AG04450 (cell line): Measurements from ENCODE around the gene PLCH2. TPM values are rescaled to one million over a fixed set of nuclear protein-coding genes. Genes with fewer than 3 reads are reported as not detected.

Source experiments
- CTCF ChIA-PET: fragments of 300-600, 350-600 bp; formaldehyde crosslinking; extraction: SDS; loops from one replicate; lab custom pipeline; 2022; ENCODE audit warnings: antibody characterized with exemption, inconsistent platforms; lab: Charles Lee
- POLR2A ChIA-PET: fragments of 350-600 bp; formaldehyde crosslinking; extraction: SDS; loops from one replicate; lab custom pipeline; 2021; ENCODE audit warnings: antibody characterized with exemption, inconsistent platforms; lab: Yijun Ruan, JAX
- DNase-seq: peaks from one replicate; pipeline ENCODE4 v3.0.0-alpha.2; 2011; ENCODE audit warnings: low read depth, low spot score
- H3K27ac ChIP-seq: one replicate; pipeline ENCODE4 v1.5.1; 2012; ENCODE audit warnings: low read depth, low read length, control low read depth
- H3K27me3 ChIP-seq: one replicate; pipeline ENCODE4 v1.6.0; 2012; ENCODE audit warnings: low read length; ENCODE audit not compliant: control insufficient read depth, insufficient read depth
- H3K4me3 ChIP-seq: 2 replicates; pipeline ENCODE4 v1.5.1; 2011; ENCODE audit warnings: mild to moderate bottlenecking, low read depth, low read length, control low read depth
- H3K9me3 ChIP-seq: 2 replicates; pipeline ENCODE4 v1.5.1; 2012; ENCODE audit warnings: low read length; ENCODE audit not compliant: control insufficient read depth, insufficient read depth
- polyA plus RNA-seq: library from polyadenylated mRNA; depleted of rRNA; stranded (reverse); fragments of >200 nt; gene quantifications from 2 replicates; pipeline ENCODE4 v1.2.3, GENCODE V29; 2011
- TF ChIP-seq, protein P1 (sequence below): IDR thresholded peaks from 2 replicates; pipeline ENCODE4 v1.5.1; 2011; ENCODE audit warnings: low read depth, low read length, control low read depth, inconsistent platforms

The PLCH2 gene
- polyA plus RNA-seq, 1 experiment = 0.06 TPM

- Histone ChIP-seq H3K27me3 (peaks cover 35% of the 10 kb centered on the region), H3K27ac (no peak overlapping the region), H3K4me3 (no peak overlapping the region), H3K9me3 (no peaks in the 10 kb centered on the region; the same call in 1 of the 2 replicates)
- POLR2A ChIA-PET = no interaction called here
- no peak for DNase-seq
- CTCF ChIA-PET = interaction anchor here (0.6 kb wide), 1 partner anchor 488 kb away, joined by 3 read pairs; no protein-coding TSS in a partner anchor
- TF ChIP-seq, protein P1, sequence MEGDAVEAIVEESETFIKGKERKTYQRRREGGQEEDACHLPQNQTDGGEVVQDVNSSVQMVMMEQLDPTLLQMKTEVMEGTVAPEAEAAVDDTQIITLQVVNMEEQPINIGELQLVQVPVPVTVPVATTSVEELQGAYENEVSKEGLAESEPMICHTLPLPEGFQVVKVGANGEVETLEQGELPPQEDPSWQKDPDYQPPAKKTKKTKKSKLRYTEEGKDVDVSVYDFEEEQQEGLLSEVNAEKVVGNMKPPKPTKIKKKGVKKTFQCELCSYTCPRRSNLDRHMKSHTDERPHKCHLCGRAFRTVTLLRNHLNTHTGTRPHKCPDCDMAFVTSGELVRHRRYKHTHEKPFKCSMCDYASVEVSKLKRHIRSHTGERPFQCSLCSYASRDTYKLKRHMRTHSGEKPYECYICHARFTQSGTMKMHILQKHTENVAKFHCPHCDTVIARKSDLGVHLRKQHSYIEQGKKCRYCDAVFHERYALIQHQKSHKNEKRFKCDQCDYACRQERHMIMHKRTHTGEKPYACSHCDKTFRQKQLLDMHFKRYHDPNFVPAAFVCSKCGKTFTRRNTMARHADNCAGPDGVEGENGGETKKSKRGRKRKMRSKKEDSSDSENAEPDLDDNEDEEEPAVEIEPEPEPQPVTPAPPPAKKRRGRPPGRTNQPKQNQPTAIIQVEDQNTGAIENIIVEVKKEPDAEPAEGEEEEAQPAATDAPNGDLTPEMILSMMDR = no peak
Observed at GRCh38 chr1:2532485-2533160, 56.5 kb downstream of the PLCH2 start.

- ChIA-PET POLR2A (no interaction called here), CTCF (interaction anchor here (0.6 kb wide), 1 partner anchor 488 kb away, joined by 3 read pairs; no protein-coding TSS in a partner anchor)
- no peaks in the 10 kb centered on the region; the same call in 1 of the 2 replicates for H3K9me3 ChIP-seq
- TF ChIP-seq, protein P1 = no peak
- H3K27ac ChIP-seq = no peak overlapping the region
- peaks cover 32% of the 10 kb centered on the region for H3K27me3 ChIP-seq
- DNase-seq = no peak
- H3K4me3 ChIP-seq = no peak overlapping the region
Observed at GRCh38 chr1:2533365-2533764, 57.3 kb downstream of the PLCH2 start.

- ChIA-PET POLR2A (interaction anchor here (1.8 kb wide), 1 partner anchor 8 kb away, joined by 7 read pairs; the partner anchor contains the start of gene PANK4), CTCF (interaction anchor here (1.6 kb wide), 1 partner anchor 14 kb away, joined by 4 read pairs; no protein-coding TSS in a partner anchor)
- TF ChIP-seq, protein P1 = no peak
- Histone ChIP-seq H3K27ac (no peak overlapping the region), H3K27me3 (peaks cover 31% of the 10 kb centered on the region), H3K9me3 (no peaks in the 10 kb centered on the region; the same call in 1 of the 2 replicates), H3K4me3 (no peak overlapping the region)
- DNase-seq = no peak
Observed at GRCh38 chr1:2534315-2534686, 58.2 kb downstream of the PLCH2 start.

DNA sequence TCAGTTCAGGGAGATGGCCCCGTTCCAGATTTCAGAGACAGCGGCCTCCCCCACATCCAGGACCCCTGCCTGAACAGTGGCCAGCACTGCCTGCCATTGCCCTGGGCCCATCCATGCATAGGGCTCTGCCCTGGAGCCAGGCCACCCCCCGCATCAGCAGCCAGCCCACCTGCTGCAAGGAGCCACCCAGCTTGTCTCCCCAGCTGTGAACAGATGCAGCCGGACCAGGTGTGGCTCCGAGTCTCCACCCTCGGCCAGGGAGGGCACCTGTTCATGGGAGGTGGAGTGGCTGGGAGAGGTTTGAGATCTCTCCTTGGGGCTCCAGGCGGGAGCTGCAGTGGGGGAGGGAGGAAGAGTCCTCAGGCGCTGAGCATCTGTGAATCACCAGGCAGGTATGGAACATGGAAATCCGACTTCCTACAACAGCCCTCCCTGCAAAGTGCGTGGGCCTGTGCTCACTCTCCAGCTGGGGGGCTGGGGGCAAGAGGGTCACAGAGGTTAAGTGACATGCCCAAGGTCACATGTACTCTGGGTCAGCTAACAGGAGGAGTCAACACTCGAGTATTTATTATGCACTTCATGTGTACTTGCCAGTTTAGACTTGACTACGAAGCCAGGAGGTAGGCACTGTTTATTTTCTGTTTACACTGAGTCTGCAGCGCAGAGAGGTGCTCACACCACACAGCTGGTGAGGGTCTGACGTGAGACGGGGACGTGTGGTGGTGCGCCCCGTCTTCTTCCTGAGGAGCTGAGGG is 58.8 kb downstream of the PLCH2 start:
- no peaks in the 10 kb centered on the region; the same call in 1 of the 2 replicates for H3K9me3 ChIP-seq
- H3K27ac ChIP-seq = peak overlapping the region; percentile 2
- TF ChIP-seq, protein P1 = no peak
- H3K27me3 ChIP-seq = peaks cover 28% of the 10 kb centered on the region
- POLR2A ChIA-PET = interaction anchor here (1.0 to 1.8 kb wide), 2 partner anchors 9 to 51 kb away, joined by 5 to 7 read pairs; partner anchors contain the start of genes PANK4 and PRXL2B
- no peak for DNase-seq
- no peak overlapping the region for H3K4me3 ChIP-seq
- CTCF ChIA-PET = interaction anchor here (1.6 kb wide), 1 partner anchor 14 kb away, joined by 4 read pairs; no protein-coding TSS in a partner anchor
